HuH-7.5 (cell line): Measurements from ENCODE around the gene ECSCR.
"Not testable (repeated sequence)": the region's sequence is repeated elsewhere in the genome, so short reads cannot be mapped to it uniquely, and the experiment has no call there.

Experiments used
- DNase-seq: peaks from one replicate; pipeline ENCODE4 v3.0.0; 2011; ENCODE audit warnings: low spot score

Gene ECSCR, protein sequence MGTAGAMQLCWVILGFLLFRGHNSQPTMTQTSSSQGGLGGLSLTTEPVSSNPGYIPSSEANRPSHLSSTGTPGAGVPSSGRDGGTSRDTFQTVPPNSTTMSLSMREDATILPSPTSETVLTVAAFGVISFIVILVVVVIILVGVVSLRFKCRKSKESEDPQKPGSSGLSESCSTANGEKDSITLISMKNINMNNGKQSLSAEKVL

GRCh38 chr5:139462586-139463276 is at the start of gene ECSCR:
Gene ECSCR, minus strand, starts transcription at chr5:139462743. Its CDS starts 73 bp downstream, at chr5:139462670.
- no peak for DNase-seq

DNA sequence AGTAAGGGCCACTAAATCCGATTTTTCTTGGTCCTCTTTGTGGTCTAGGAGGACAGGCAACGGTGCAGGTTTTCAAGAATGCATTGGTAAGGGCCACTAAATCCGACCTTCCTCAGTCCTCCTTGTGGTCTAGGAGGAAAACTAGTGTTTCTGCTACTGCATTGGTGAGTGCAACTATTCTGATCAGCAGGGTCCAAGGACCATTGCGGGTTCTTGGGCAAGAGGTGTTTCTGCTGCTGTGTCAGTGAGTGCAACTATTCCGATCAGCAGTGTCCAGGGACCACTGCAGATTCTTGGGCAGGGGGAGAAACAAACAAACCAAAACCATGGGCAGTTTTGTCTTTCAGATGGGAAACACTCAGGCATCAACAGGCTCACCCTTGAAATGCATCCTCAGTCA is 42.2 kb upstream of the ECSCR start:
- DNase-seq = not testable (repeated sequence)

GRCh38 chr5:139503879-139504278 is 41.3 kb upstream of the ECSCR start:
- not testable (repeated sequence) for DNase-seq

DNA sequence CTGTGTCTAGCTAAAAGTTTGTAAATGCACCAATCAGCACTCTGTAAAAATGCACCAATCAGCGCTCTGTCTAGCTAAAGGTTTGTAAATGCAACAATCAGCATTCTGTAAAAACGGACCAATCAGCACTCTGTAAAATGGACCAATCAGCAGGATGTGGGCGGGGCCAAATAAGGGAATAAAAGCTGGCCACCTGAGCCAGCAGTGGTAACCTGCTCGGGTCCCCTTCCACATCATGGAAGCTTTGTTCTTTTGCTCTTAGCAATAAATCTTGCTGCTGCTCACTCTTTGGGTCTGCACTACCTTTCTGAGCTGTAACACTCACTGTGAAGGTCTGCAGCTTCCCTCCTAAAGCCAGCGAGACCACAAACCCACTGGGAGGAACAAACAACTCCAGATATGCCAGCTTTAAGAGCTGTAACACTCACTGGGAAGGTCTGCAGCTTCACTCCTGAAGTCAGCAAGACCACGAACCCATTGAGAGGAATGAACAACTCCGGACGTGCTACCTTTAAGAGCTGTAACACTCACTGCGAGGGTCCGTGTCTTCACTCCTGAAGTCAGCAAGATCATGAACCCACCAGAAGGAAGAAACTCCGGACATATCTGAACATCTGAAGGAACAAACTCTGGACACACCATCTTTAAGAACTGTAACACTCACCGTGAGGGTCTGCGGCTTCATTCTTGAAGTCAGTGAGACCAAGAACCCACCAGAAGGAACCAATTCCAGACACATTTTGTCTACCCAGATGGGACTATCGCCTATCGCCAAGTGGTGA is 40.7 kb upstream of the ECSCR start:
- DNase-seq = not testable (repeated sequence)

- DNase-seq = no peak
Measured at GRCh38 chr5:139501381-139501780, 38.8 kb upstream of the ECSCR start.

GRCh38 chr5:139495638-139496435 is 33.3 kb upstream of the ECSCR start:
- DNase-seq = no peak

DNA sequence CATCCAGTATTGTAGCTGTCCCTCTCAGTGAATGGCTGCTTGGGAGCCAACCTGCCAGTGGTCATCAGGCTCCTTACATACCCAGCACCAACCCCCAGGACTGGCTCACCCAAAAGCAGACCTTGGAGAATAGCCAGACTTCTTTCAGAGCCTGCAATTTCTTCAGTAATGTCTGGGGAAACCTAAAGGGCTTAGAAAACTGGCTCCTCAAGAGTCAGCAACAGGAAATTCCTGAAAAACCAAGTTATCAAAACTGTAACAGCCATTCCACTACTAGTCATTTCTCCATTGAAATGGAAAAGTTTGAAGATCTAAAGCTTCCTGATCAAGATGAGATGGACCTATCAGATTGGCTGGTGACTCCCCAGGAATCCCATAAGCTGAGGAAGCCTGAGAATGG is 32.3 kb upstream of the ECSCR start:
- no peak for DNase-seq

- no peak for DNase-seq
Measured at GRCh38 chr5:139494256-139494655, 31.7 kb upstream of the ECSCR start.

GRCh38 chr5:139492700-139493192 is 30.2 kb upstream of the ECSCR start:
- no peak for DNase-seq

- DNase-seq = no peak
Measured at GRCh38 chr5:139488260-139488659, 25.7 kb upstream of the ECSCR start.

DNA sequence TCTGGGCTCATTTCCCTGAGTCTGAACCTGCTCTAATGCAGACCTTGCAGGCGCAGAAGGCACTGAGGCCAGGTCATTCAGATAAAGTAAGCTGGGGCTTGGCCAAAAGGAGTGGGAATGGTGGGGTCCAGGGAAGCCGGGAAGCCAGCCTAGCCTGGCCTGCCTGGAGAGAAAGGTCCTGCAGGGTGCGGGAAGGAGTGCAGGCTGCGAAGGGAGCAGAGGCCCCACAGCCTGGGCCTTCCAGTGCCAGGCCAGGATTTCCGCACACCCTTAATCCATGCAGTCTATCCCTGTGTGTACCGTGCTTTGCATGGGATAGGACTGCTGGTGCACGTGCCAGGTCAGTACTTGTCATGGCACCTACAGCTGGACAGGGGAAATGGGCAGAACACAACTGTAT is 23.7 kb upstream of the ECSCR start:
- no peak for DNase-seq

DNA sequence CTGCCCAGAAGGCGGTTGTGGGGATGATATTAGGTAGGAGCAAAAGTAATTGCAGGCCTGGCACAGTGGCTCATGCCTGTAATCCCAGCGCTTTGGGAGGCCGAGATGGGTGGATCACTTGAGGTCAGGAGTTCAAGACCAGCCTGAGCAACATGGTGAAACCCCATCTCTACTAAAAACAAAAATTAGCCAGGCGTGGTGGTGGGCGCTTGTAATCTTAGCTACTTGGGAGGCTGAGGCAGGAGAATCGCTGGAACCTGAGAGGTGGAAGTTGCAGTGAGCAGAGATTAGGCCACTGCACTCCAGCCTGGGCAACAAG is 20.3 kb upstream of the ECSCR start:
- DNase-seq = not testable (repeated sequence)

DNA sequence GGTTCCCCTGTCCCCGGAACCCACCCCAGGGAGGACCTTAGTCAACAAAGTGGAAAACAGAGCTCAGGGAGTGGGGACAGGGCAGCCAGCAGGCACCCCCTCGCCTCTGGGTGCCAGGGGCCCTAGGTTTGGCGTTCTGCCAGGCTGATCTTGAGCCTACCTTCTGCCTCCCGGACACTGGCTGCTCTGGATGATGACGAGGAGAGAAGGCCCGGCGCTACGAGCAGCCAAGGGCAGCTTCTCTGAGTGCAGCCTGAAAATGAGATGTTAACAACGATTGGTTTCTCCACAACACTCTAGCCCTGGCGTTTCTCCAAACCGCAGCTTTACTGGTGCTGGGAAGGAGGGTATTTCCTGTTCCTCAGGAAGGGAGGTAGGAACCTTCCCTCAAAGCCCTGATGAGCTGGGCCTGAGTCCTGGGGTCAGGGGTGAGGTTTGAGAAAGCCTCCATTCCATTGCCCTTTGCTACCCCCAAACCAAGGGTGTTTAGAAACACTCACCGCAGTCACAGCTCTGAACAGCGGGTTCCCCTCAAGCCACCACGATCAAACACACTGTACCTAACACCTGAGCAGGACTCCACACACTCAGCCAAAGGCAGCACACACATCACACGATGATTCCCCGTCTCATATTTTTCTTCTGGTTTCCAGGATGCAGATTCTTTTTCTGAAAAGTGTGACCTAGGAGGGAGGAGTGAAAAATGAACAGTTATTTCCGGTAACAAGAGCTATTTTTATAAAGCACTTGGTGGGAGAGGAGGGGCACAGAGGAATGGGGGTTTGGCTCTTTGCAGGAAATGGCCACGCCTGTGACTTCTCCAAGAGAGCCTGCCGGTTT is 19.7 kb upstream of the ECSCR start, which contains the start of gene STING1:
STING1 (minus strand) TSS at position 709 of the 840 bp plus-strand sequence. CDS start 1,054 bp downstream, outside the sequence.
- no peak for DNase-seq

DNA sequence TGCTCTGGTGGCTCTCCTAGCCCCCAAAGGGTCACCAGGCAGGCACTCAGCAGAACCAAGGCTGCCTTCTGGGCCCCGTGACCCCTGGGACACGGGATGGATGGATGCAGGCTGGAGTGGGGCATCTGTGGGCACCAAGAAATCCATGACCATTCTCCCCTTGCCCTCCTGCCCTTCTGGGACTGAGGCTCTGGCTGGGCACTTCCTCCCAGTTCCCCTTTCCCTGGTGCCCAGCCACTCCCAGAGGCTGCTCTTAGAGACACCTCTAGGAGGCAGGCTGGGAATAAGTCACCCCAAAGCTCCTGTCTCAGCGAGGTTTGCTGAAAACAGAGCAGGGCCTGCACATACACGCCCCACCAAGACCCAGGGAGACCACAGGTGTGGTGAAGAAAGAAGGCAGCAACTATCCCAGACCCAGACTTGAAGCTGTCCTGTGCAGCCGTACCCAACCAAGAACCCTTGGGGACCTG is 19.1 kb upstream of the ECSCR start:
- no peak for DNase-seq

DNA sequence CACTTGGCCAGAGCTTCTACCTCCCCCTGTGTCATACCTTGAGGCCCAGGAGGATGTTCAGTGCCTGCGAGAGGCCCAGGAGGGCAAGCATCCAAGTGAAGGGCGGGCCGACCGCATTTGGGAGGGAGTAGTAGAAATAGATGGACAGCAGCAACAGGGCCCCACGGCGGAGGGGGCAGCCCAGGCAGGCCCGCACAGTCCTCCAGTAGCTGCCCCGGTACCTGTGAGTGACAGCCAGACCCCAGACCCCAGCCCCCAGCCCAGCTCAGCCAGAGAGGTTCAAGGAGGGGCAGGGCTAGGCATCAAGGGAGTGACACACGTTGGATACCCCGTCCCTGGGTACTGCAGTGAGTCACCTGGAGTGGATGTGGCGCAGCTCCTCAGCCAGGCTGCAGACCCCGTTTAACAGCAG is 18.6 kb upstream of the ECSCR start:
- DNase-seq = no peak

GRCh38 chr5:139479729-139480128 is 17.2 kb upstream of the ECSCR start:
- not testable (repeated sequence) for DNase-seq

- DNase-seq = not testable (repeated sequence)
Measured at GRCh38 chr5:139478657-139479423, 16.3 kb upstream of the ECSCR start.

DNA sequence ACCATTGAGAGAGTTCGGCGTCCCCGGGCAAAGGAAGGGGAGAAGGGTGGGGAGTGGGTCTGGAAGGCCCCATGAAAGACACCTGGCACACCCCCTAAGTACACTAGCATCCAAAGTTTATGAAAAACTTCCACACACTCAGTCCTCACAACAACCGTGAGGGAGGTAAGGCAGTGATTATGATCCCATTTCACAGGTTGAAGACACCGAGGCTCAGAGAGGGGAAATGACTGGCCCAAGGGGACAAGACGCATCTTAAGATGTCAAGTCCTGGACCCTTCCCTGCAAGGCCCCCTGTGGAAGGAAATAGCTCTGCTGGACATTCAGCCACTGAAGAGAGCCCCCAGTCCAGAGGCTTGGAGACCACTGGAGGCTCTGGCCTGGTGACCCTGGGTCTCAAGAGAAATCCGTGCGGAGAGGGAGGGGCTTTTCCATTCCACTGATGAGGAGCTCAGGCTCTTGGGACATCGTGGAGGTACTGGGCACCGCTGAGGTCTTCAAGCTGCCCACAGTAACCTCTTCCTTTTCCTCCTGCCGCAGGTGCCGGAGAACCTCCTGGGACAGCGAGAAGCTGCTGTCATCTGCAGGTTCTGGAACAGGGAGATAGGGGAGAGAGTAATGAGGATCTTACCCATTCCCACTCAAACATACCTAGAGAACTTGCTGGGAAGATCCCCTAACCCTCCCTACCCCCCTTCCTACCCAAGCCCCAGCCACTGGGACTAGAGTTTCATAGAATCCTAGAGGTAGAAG is 13.5 kb upstream of the ECSCR start:
- DNase-seq = no peak
